SU-DHL-6 (cell line): ENCODE data around the gene BOLA1.
A peak's percentile ranks its signal among the peaks of the same experiment; 100 is the strongest.
"Not testable (repeated sequence)": the region's sequence is repeated elsewhere in the genome, so short reads cannot be mapped to it uniquely, and the experiment has no call there.

Experiments
- H2AFZ ChIP-seq: fragments of 200-600 bp; sonication (generic); 2 replicates; pipeline ENCODE4 v1.6.1; 2014; ENCODE audit warnings: low read depth, mild to moderate bottlenecking, moderate library complexity, mixed read lengths, antibody characterized with exemption, low read length; ENCODE audit not compliant: severe bottlenecking
- H3F3A ChIP-seq: fragments of 200-600 bp; shearing (Covaris generic); 2 replicates; pipeline ENCODE4 v1.6.0; 2016; ENCODE audit warnings: antibody characterized with exemption, mild to moderate bottlenecking; ENCODE audit not compliant: insufficient read depth
- H3K27ac ChIP-seq: fragments of 200-600 bp; sonication (generic); 2 replicates; pipeline ENCODE4 v1.5.1; 2016; ENCODE audit warnings: low read depth, mild to moderate bottlenecking, low read length, moderate library complexity, mixed read lengths
- H3K27me3 ChIP-seq: fragments of 200-600 bp; sonication (generic), shearing (Covaris generic); 2 replicates; pipeline ENCODE4 v1.6.0; 2014; ENCODE audit warnings: mild to moderate bottlenecking, low read length
- H3K36me3 ChIP-seq: fragments of 200-600 bp; sonication (generic); 2 replicates; pipeline ENCODE4 v1.6.1; 2014; ENCODE audit warnings: mild to moderate bottlenecking, low read length, mixed read lengths
- H3K4me2 ChIP-seq: fragments of 300-600, 200-600 bp; shearing (Covaris generic), sonication (generic); 2 replicates; pipeline ENCODE4 v1.6.0; 2014; ENCODE audit warnings: low read length, low read depth, mild to moderate bottlenecking; ENCODE audit not compliant: poor library complexity, severe bottlenecking
- H3K4me3 ChIP-seq: fragments of 200-600 bp; sonication (generic); 2 replicates; pipeline ENCODE4 v1.5.1; 2014; ENCODE audit warnings: antibody characterized with exemption, low read length, mild to moderate bottlenecking, mixed read lengths; ENCODE audit not compliant: insufficient read depth, poor library complexity, severe bottlenecking
- H3K79me2 ChIP-seq: fragments of 200-600 bp; sonication (generic); 2 replicates; pipeline ENCODE4 v1.6.1; 2014; ENCODE audit warnings: mild to moderate bottlenecking, low read length, moderate library complexity; ENCODE audit not compliant: insufficient read depth
- H3K9ac ChIP-seq: fragments of 200-600 bp; sonication (generic); 2 replicates; pipeline ENCODE4 v1.7.0; 2014; ENCODE audit warnings: mild to moderate bottlenecking, low read length
- H3K9me2 ChIP-seq: fragments of 200-600 bp; sonication (generic); replicated peaks from 2 replicates; pipeline ENCODE4 v1.6.1; 2014; ENCODE audit warnings: low read length; ENCODE audit not compliant: insufficient read depth
- H3K9me3 ChIP-seq: fragments of 200-600 bp; sonication (generic); 2 replicates; pipeline ENCODE4 v1.6.1; 2014; ENCODE audit warnings: low read length, mixed read lengths; ENCODE audit not compliant: insufficient read depth
- H4K20me1 ChIP-seq: fragments of 200-600 bp; sonication (generic); 2 replicates; pipeline ENCODE4 v1.6.1; 2014; ENCODE audit warnings: low read depth, mild to moderate bottlenecking, antibody characterized with exemption, low read length, moderate library complexity, mixed read lengths
- CTCF ChIP-seq: fragments of 200-600 bp; sonication (generic); IDR thresholded peaks from one replicate; pipeline ENCODE4 v1.5.1; 2017; ENCODE audit warnings: antibody characterized with exemption, mild to moderate bottlenecking, low read length, moderate library complexity; ENCODE audit not compliant: insufficient read depth, poor library complexity, severe bottlenecking
- EZH2phosphoT487 ChIP-seq: fragments of 200-600 bp; sonication (generic), shearing (Covaris generic); conservative IDR thresholded peaks from 2 replicates; pipeline ENCODE4 v1.6.1; 2018; ENCODE audit warnings: mild to moderate bottlenecking, antibody characterized with exemption, low read length, moderate library complexity, mixed read lengths

Gene BOLA1

GRCh38 chr1:149886396-149887195 is 12.8 kb upstream of the BOLA1 start:
- no peaks in the 10 kb centered on the region for H3K36me3 ChIP-seq
- TF ChIP-seq EZH2phosphoT487: no peak
- no peak for TF ChIP-seq CTCF
- peak overlapping the region; percentile 96 for H3K27ac ChIP-seq
- no peaks in the 10 kb centered on the region for H3K79me2 ChIP-seq
- H3F3A ChIP-seq: peaks cover 52% of the 10 kb centered on the region
- no peaks in the 10 kb centered on the region for H4K20me1 ChIP-seq
- peak overlapping the region; percentile 77 for H3K4me3 ChIP-seq
- H3K4me2 ChIP-seq: peak overlapping the region; percentile 78
- no peaks in the 10 kb centered on the region for H3K9me2 ChIP-seq
- H2AFZ ChIP-seq: no peak overlapping the region
- no peaks in the 10 kb centered on the region for H3K27me3 ChIP-seq
- peak overlapping the region; percentile 67 for H3K9ac ChIP-seq
- no peaks in the 10 kb centered on the region for H3K9me3 ChIP-seq

DNA sequence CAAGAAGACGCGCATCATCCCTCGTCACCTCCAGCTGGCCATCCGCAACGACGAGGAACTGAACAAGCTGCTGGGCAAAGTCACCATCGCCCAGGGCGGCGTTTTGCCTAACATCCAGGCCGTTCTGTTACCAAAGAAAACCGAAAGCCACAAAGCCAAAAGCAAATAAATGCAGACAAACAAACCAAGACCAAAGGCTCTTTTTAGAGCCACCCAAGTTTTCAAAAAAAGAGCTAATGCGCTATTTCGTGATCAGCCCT is 12.2 kb upstream of the BOLA1 start:
- H4K20me1 ChIP-seq, H2AFZ ChIP-seq, H3K9me2 ChIP-seq, H3K79me2 ChIP-seq, H3K27me3 ChIP-seq, H3K36me3 ChIP-seq, H3K9me3 ChIP-seq: not testable (repeated sequence)
- Histone ChIP-seq H3F3A (peaks cover 52% of the 10 kb centered on the region), H3K9ac (peak overlapping the region; percentile 67), H3K4me3 (peak overlapping the region; percentile 48), H3K27ac (peak overlapping the region; percentile 96), H3K4me2 (peak overlapping the region; percentile 67)

GRCh38 chr1:149887456-149888246 is 11.7 kb upstream of the BOLA1 start:
- Histone ChIP-seq H3K9ac (peak overlapping the region; percentile 67), H3K9me2 (no peaks in the 10 kb centered on the region), H3K4me3 (peak overlapping the region; percentile 48), H2AFZ (no peak overlapping the region), H3K4me2 (peak overlapping the region; percentile 67), H3K36me3 (no peaks in the 10 kb centered on the region), H3K27ac (peak overlapping the region; percentile 96), H3K79me2 (no peaks in the 10 kb centered on the region), H3F3A (peaks cover 52% of the 10 kb centered on the region), H3K9me3 (no peaks in the 10 kb centered on the region), H3K27me3 (no peaks in the 10 kb centered on the region), H4K20me1 (no peaks in the 10 kb centered on the region)
- TF ChIP-seq EZH2phosphoT487 (no peak), CTCF (no peak)
